ENCODE measurements around the gene WWC2.
"Not testable (repeated sequence)": the region's sequence is repeated elsewhere in the genome, so short reads cannot be mapped to it uniquely, and the experiment has no call there.

WWC2 gene

GRCh38 chr4:183111452-183111885, 12.4 kb downstream of the WWC2 start:
- no peaks in the 10 kb centered on the region for H3K27me3 ChIP-seq (ENCODE audit: insufficient read depth, low read length, poor library complexity)
- no peak for TF ChIP-seq EZH2 (IDR thresholded peaks at IDR 0.05; ENCODE audit: borderline replicate concordance, low read depth, low read length, severe bottlenecking)
- TF ChIP-seq CTCF (IDR thresholded peaks at IDR 0.05; ENCODE audit: borderline replicate concordance, extremely low read depth, low read length, poor library complexity, severe bottlenecking) = no peak
- H3K36me3 ChIP-seq (ENCODE audit: insufficient read depth, low read length) = no peaks in the 10 kb centered on the region
- no peak for ATAC-seq (ENCODE audit: insufficient read depth, low read depth)
- no peak for DNase-seq
- H3K79me2 ChIP-seq (ENCODE audit: insufficient read depth, low read length) = no peaks in the 10 kb centered on the region
- H3K4me3 ChIP-seq (ENCODE audit: low read depth in 1 of 2, low read length in 2 of 2) = no peak overlapping the region
- H3K4me2 ChIP-seq (ENCODE audit: insufficient read depth, low read length) = no peak overlapping the region
- H3K9ac ChIP-seq (ENCODE audit: low read depth, low read length) = no peak overlapping the region
- H3K4me1 ChIP-seq (ENCODE audit: insufficient read depth, low read length) = no peaks in the 10 kb centered on the region
- no peak overlapping the region for H2AFZ ChIP-seq (ENCODE audit: low read depth, low read length)
- no peaks in the 10 kb centered on the region for H3K9me3 ChIP-seq (ENCODE audit: insufficient read depth, low read length, severe bottlenecking)
- no peak overlapping the region for H3K27ac ChIP-seq (ENCODE audit: low read length)
- H4K20me1 ChIP-seq (ENCODE audit: insufficient read depth, low read length) = no peaks in the 10 kb centered on the region

- H3K9ac ChIP-seq (ENCODE audit: low read depth, low read length) = no peak overlapping the region
- no peaks in the 10 kb centered on the region for H3K79me2 ChIP-seq (ENCODE audit: insufficient read depth, low read length)
- no peaks in the 10 kb centered on the region for H3K36me3 ChIP-seq (ENCODE audit: insufficient read depth, low read length)
- ATAC-seq (ENCODE audit: insufficient read depth, low read depth) = no peak
- H3K9me3 ChIP-seq (ENCODE audit: insufficient read depth, low read length, severe bottlenecking) = no peaks in the 10 kb centered on the region
- no peak overlapping the region for H3K4me2 ChIP-seq (ENCODE audit: insufficient read depth, low read length)
- no peak for DNase-seq
- H4K20me1 ChIP-seq (ENCODE audit: insufficient read depth, low read length) = no peaks in the 10 kb centered on the region
- no peaks in the 10 kb centered on the region for H3K4me1 ChIP-seq (ENCODE audit: insufficient read depth, low read length)
- H3K4me3 ChIP-seq (ENCODE audit: low read depth in 1 of 2, low read length in 2 of 2) = no peak overlapping the region
- H3K27me3 ChIP-seq (ENCODE audit: insufficient read depth, low read length, poor library complexity) = no peaks in the 10 kb centered on the region
- TF ChIP-seq EZH2 (IDR thresholded peaks at IDR 0.05; ENCODE audit: borderline replicate concordance, low read depth, low read length, severe bottlenecking) (no peak), CTCF (IDR thresholded peaks at IDR 0.05; ENCODE audit: borderline replicate concordance, extremely low read depth, low read length, poor library complexity, severe bottlenecking) (no peak)
- H2AFZ ChIP-seq (ENCODE audit: low read depth, low read length) = no peak overlapping the region
- no peak overlapping the region for H3K27ac ChIP-seq (ENCODE audit: low read length)
Observed at GRCh38 chr4:183118141-183118540, 19.1 kb downstream of the WWC2 start.

GRCh38 chr4:183118585-183118984, 19.5 kb downstream of the WWC2 start:
- DNase-seq (no peak), ATAC-seq (ENCODE audit: insufficient read depth, low read depth) (no peak)
- no peak overlapping the region for H3K4me2 ChIP-seq (ENCODE audit: insufficient read depth, low read length)
- H3K9ac ChIP-seq (ENCODE audit: low read depth, low read length) = no peak overlapping the region
- H3K79me2 ChIP-seq (ENCODE audit: insufficient read depth, low read length) = no peaks in the 10 kb centered on the region
- no peak overlapping the region for H3K4me3 ChIP-seq (ENCODE audit: low read depth in 1 of 2, low read length in 2 of 2)
- H4K20me1 ChIP-seq (ENCODE audit: insufficient read depth, low read length) = no peaks in the 10 kb centered on the region
- TF ChIP-seq EZH2 (IDR thresholded peaks at IDR 0.05; ENCODE audit: borderline replicate concordance, low read depth, low read length, severe bottlenecking) (no peak), CTCF (IDR thresholded peaks at IDR 0.05; ENCODE audit: borderline replicate concordance, extremely low read depth, low read length, poor library complexity, severe bottlenecking) (no peak)
- no peaks in the 10 kb centered on the region for H3K4me1 ChIP-seq (ENCODE audit: insufficient read depth, low read length)
- H3K36me3 ChIP-seq (ENCODE audit: insufficient read depth, low read length) = no peaks in the 10 kb centered on the region
- no peak overlapping the region for H3K27ac ChIP-seq (ENCODE audit: low read length)
- H3K9me3 ChIP-seq (ENCODE audit: insufficient read depth, low read length, severe bottlenecking) = no peaks in the 10 kb centered on the region
- H3K27me3 ChIP-seq (ENCODE audit: insufficient read depth, low read length, poor library complexity) = no peaks in the 10 kb centered on the region
- no peak overlapping the region for H2AFZ ChIP-seq (ENCODE audit: low read depth, low read length)

- H3K79me2 ChIP-seq (ENCODE audit: insufficient read depth, low read length); H3K4me3 ChIP-seq (ENCODE audit: low read depth in 1 of 2, low read length in 2 of 2); H4K20me1 ChIP-seq (ENCODE audit: insufficient read depth, low read length); H3K36me3 ChIP-seq (ENCODE audit: insufficient read depth, low read length); H3K27me3 ChIP-seq (ENCODE audit: insufficient read depth, low read length, poor library complexity); DNase-seq; H3K9me3 ChIP-seq (ENCODE audit: insufficient read depth, low read length, severe bottlenecking); H3K27ac ChIP-seq (ENCODE audit: low read length); H3K4me1 ChIP-seq (ENCODE audit: insufficient read depth, low read length); ATAC-seq (ENCODE audit: insufficient read depth, low read depth); H2AFZ ChIP-seq (ENCODE audit: low read depth, low read length); H3K9ac ChIP-seq (ENCODE audit: low read depth, low read length); H3K4me2 ChIP-seq (ENCODE audit: insufficient read depth, low read length): not testable (repeated sequence)
Observed at GRCh38 chr4:183121660-183122059, 22.6 kb downstream of the WWC2 start.
